Activated T-cell treated with anti-CD3 and anti-CD28 coated beads for 4 hours (primary cell): ENCODE measurements around the gene GNAL.

Experiments
- DNase-seq: peaks from one replicate; pipeline ENCODE4 v3.0.0-alpha.2; 2020

Gene GNAL

GRCh38 chr18:11775436-11776174 is 86.5 kb downstream of the GNAL start:
- DNase-seq: no peak

- DNase-seq: no peak
Measured at GRCh38 chr18:11780042-11780441, 91.0 kb downstream of the GNAL start.

DNA sequence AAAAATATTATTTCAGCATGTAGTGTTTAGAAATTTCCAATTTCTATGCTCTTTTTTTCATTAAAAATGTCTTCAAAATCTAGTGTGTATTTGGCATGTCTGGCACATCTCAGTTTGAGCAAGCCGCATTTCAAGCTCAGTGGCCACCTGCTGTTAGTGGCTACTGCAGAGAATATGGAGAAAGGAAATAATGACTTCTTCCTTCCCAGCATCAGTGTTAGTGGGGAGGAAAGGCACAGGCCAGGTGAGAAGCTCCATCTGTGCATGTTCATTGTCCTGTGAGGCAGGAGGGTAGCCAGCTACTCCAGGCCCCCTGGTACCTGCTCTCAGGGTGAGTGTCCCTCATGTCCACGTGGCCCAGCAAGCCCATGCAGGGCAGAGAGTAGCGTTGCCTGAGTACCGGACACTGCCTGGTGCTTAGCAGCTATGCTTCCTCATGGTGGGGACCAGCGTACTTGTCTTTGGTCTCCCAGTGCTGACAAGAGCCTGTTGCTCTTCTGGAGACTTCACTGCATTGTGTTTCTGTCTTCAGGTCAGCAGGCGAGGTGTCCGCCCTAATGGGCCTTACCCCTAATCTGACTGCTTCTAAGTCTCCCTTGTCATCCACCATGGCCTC is 94.8 kb downstream of the GNAL start:
- DNase-seq: no peak

- DNase-seq: no peak
Measured at GRCh38 chr18:11784674-11785304, 95.7 kb downstream of the GNAL start.

- peak; percentile 9 for DNase-seq
Measured at GRCh38 chr18:11785444-11786055, 96.5 kb downstream of the GNAL start.

DNA sequence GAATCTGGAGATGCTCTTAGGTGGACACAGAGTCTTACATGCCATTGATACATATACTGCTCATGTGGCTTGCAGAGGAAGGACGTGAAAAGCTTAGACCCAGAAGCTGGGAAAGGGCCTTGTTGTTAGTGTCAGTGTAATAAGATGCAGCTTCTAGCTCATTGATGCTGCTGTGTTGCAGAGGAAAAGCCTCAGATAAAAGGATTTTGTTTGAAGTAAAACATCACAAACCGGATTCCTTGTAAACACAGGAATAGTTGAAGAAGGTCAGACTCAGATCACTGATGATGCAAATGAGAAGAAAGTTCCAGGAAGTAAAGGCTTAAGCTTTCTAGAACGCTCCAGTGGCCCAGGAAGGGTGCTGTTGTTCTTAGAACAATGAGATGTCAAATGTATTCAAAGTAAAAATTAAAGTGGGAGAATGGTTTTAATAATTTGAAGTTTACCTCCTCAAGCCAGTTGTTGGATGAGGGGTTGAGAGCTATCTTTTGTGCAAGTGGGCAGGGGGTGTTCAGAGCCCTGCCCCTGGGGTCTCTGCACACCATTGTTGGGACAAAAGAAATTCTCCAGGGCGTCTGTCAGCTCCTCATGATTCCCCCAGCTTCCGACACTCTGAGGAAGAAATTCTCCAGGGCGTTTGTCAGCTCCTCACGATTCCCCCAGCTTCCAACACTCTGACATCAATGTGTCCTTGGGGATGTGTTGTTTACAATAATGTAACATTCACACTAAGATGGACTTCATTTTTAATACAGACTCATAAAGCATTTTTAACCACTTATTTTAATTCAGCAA is 100.8 kb downstream of the GNAL start:
- DNase-seq: no peak

DNA sequence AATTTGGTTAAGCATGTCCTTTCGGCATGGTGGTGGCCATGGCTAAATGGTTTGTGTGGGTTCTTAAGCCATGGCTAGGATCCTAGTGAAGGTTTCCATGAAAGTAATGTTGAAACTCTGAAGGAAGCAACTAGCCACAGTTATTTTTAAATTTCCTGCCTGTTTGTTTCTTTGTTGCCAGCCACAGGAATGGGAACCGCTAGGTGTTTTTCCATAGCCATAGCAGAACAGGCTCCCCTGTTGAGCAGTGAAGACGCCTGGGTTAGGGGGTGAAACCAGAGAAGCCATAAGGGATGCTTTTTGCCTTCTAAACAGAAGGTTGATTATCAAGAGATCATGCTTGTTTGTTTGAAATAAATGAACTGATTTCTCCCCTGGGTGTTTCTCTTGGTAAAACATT is 102.1 kb downstream of the GNAL start:
- DNase-seq: no peak

DNA sequence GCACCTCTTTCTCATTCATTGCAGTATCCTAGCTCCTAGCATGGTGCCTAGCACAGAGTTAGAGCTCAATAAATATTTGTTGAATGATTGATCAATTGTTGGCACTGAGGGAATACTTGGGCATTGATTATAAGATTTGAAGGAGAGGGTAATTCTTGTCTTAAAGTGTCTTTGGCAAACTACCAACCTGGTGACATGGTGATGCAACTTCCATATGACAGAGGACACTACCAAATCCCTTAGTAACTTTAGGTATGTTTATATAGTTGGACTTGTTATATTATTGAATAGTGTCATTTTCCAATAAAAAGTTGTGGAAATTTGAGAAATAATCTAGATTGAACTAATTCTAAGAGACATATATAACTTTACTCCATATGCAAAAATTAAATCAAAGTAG is 103.6 kb downstream of the GNAL start:
- no peak for DNase-seq

DNA sequence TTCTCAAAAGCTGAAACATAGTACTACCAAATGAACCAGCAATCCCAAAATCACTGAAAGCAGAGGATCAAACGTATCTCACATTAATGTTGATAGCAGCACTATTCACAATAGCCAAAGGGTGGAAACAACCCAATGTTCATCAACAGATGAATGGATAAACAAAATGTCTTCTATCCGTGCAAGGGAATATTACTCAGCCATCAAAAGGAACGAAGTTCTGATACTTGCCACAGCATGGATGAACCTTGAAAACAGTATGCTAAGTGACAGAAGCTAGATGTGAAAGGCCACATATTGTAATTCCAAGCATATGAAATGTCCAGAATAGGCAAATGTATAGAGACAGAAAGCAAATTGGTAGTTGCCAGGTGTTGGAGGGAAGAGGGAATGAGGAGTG is 105.1 kb downstream of the GNAL start:
- no peak for DNase-seq

- DNase-seq: no peak
Measured at GRCh38 chr18:11795916-11796315, 106.9 kb downstream of the GNAL start.

GRCh38 chr18:11798271-11798670 is 109.2 kb downstream of the GNAL start:
- no peak for DNase-seq

GRCh38 chr18:11799066-11799465 is 110.0 kb downstream of the GNAL start:
- DNase-seq: no peak

DNA sequence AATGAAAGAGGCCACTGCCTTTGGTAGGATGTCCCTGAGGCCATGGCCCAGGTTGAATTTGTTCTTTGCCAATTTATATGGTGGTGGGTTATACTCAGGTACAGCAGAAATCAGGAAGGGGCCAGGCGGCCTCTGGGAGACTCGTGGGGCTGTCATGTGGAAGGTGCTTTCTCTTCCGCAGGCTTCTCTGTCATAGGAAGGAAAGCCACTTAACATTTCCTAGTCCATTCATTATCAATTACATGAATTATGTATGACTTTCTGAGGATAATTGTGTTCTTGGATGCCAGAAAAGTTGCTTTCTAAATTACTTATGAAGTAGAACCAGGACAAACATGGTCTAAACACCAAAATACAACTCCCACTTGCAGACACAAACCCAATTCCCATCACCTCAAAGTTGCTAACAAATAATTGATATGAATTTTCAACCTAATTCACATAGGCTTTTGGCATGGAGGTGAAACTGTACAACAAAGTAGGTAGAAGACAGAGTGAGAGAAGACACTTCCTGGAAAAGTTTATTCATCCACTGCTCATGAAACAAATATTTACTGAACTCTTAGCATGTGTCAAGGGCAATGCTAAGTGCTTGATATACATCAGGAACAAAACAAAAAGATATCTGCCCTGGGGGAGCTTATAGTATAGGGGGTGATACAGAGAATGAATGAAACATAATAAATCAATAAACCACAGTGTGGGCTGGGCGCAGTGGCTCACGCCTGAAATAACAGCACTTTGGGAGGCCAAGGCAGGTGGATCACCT is 111.7 kb downstream of the GNAL start:
- DNase-seq: no peak

DNA sequence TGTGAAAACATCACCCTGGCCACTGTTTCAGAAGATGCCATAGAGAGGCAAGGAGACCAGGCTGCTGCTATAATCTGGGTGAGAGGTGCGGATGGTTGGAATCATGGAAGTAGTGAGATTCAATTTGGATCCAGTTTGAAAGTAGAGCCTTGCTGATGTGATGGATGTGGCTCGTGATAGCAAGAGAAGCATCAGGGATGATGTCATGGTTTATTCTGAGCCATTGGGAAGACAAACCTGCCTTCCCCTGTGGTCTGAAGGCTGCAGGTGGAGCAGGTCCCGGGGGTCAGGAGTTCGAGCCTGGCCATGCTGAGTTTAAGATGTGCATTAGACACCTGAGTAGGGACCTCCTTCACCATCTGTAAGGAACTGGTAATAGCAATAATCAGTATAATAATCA is 112.5 kb downstream of the GNAL start:
- DNase-seq: no peak

GRCh38 chr18:11802158-11802557 is 113.1 kb downstream of the GNAL start:
- no peak for DNase-seq

- no peak for DNase-seq
Measured at GRCh38 chr18:11802586-11802985, 113.5 kb downstream of the GNAL start.

- DNase-seq: no peak
Measured at GRCh38 chr18:11807233-11807632, 118.2 kb downstream of the GNAL start.

DNA sequence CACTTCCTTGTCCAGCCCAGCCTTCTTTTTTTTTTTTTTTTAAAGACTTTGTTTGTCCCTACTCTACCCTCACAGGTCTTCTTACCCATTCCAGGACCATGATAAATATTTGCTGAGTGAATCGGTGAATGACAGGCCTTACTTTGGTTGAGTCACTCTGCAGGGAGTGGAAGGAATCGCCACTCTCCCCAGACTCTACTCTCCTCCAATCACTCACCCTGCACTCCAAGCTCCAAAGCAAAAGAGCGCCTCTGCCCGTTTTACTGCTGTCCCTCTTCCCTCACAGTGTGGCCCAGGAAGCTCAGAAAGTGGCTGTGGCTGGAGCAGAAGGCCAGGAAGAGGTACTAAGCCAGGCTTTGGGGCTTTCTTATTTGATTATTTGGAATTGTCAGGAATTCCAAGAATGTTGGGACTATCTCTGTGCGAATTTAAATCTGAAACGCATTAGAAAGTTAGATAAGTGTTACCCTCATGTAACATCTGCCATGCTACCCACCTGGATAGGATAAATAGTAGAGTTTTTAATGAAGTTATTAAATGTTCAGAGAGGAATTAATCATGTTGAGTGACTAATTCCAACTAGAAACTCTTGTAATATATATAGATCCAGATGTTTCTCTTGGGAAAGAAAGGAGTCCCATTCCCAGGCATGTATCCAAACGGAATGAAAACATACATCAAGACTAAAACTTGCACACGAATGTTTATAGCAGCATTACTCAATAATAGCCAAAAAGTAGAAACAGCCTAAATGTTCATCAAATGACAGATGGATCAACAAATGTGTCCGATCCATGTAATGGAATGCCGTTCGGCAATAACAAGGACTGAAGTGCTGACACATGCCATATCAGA is 119.2 kb downstream of the GNAL start:
- no peak for DNase-seq

DNA sequence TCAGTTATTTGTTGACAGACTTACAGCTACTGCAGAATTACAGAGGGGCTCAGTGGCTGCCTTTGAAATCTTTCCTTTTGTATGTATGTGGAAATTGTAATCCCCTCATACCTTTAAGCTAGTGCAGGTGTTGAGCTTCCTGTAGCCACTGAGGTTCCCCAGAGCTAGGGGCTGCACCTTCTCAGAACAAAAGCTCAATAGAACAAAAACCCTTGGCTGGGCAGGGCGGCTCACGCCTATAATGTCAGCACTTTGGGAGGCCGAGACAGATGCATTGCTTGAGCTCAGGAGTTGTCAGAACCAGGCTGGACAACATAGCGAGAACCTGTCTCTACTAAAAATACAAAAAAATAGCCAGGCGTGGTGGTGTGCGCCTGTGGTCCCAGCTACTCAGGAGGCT is 120.8 kb downstream of the GNAL start:
- DNase-seq: no peak

DNA sequence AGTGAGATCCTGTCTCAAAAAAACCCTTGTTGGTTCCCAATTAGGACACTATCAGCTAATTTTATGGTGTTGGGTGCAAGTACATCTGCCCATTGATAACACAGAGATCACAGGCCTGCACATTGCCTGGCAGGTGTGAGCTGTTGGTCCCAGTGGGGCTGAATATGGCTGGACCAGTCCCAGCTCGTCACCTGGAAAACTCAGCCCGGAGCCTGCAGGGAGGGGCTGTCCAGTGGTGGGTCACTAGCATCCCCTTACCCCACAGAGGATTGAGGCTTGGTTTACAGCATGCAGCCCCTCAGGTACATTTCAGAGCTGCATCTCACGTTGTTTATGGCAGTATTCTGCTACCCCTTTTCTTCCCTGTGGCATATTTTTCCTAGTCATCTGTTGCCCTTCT is 121.3 kb downstream of the GNAL start:
- DNase-seq: no peak

- no peak for DNase-seq
Measured at GRCh38 chr18:11811009-11811408, 121.9 kb downstream of the GNAL start.
